ENCODE results near the gene KRTAP9-2.
"Not testable (repeated sequence)": the region's sequence is repeated elsewhere in the genome, so short reads cannot be mapped to it uniquely, and the experiment has no call there.

KRTAP9-2 gene

DNA sequence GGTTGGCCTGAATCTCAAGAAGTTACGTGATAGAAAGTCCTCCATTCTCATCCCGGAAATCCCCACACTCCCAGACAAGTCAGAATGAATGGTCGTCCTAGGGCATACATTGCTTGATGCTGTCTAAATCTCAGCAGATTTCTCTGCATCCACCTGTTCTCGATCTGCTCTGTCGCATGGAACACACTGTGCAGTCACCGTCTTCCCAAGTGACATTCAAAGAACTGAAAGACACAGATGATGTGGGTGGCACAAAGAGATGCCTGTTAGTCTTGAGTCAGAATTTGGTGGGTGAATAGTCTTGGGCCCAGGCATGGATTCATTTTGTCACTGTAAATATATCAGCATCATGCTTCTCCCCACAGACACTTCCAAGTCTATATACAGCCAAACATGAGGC, 5.3 kb downstream of the KRTAP9-2 start:
- no peak for DNase-seq (ENCODE audit: low read depth)
- no peak overlapping the region for H3K4me3 ChIP-seq (ENCODE audit: low read depth, low read length)

DNA sequence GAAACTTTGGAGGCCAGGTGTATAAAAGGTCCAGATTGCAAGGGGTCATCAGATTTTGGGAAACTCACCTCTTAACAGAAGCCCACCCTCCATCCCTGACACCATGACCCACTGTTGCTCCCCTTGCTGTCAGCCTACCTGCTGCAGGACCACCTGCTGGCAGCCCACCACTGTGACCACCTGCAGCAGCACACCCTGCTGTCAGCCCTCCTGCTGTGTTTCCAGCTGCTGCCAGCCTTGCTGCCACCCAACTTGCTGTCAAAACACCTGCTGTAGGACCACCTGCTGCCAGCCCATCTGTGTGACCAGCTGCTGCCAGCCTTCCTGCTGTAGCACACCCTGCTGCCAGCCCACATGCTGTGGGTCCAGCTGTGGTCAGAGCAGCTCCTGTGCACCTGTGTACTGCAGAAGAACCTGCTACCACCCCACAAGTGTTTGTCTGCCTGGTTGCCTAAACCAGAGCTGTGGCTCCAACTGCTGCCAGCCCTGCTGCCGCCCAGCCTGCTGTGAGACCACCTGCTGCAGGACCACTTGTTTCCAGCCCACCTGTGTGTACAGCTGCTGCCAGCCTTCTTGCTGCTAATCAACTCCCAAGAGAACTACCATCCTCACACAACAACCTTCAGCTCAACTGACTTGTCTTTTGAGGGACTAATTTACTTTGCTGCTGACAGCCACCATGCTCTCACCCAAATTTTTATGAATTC, 6.1 kb downstream of the KRTAP9-2 start, which contains the start of gene KRTAP9-3:
Gene KRTAP9-3 (plus strand): TSS at position 51 of the 707 bp plus-strand sequence. CDS start 53 bp downstream, at position 104.
- DNase-seq (ENCODE audit: low read depth); H3K4me3 ChIP-seq (ENCODE audit: low read depth, low read length): not testable (repeated sequence)

DNA sequence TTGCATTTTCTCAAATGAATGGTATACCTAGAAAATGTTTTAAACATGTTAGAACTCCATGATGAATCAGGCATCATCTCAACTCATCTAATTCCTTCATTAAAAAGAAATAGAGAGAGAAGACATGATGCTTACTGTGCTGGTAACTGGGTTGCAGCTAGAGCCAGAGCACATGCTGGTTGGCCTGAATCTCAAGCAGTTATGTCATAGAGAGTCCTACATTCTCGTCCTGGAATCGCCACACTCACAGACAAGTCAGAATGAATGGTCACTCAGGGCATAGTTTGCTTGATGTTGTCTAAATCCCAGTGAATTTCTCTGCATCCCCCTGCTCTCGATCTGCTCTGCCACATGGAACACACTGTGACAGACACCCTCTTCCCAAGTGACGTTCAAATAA, 10.7 kb downstream of the KRTAP9-2 start:
- DNase-seq (ENCODE audit: low read depth); H3K4me3 ChIP-seq (ENCODE audit: low read depth, low read length): not testable (repeated sequence)

DNA sequence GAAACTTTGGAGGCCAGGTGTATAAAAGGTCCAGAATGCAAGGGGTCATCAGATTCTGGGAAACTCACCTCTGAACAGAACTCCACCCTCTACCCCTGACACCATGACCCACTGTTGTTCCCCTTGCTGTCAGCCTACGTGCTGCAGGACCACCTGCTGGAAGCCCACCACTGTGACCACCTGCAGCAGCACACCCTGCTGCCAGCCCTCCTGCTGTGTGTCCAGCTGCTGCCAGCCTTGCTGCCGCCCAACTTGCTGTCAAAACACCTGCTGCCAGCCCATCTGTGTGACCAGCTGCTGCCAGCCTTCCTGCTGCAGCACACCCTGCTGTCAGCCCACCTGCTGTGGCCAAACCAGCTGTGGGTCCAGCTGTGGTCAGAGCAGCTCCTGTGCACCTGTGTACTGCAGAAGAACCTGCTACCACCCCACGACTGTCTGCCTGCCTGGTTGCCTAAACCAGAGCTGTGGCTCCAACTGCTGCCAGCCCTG, 11.5 kb downstream of the KRTAP9-2 start, which contains the start of gene KRTAP9-8:
Gene KRTAP9-8 (plus strand): TSS at position 51 of the 489 bp plus-strand sequence. CDS start 53 bp downstream, at position 104.
- DNase-seq (ENCODE audit: low read depth); H3K4me3 ChIP-seq (ENCODE audit: low read depth, low read length): not testable (repeated sequence)

DNA sequence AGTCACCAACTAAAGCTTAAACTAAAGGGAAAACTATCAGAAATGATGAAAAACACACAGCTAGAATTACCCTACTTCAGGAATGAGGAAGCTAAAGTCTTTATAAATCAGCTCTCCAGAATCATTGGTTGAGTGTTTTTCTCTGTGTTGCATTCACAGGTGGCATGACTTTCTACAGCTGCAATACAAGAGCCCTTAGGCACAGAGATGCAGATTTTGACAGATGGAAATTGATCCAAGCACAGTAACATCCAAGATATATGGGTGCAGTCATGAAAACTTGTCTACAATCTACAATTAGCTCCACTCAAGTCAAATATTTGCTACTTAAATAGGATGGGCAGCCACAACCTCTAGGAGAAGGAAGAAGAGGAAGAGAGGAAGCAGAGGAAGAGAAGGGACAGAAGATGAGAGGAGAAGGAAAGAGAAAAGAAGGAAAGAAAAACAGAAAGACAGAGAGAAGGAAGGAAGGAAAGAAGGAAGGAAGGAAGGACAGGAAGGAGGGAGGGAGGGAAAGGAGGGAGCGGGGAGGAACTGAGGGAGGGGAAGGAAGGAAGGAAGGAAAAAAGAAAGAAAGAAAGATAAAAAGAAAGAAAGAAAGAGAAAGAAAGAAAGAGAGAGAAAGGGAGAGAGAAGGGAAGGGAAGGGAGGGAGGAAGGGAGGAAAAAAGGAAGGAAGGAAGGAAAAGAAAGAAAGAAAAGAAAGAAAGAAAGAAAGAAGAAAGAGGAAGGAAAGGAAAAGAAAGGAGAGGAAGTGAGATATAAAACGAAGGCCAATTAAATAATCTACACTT, 20.7 kb downstream of the KRTAP9-2 start:
- not testable (repeated sequence) for H3K4me3 ChIP-seq (ENCODE audit: low read depth, low read length); DNase-seq (ENCODE audit: low read depth)

DNA sequence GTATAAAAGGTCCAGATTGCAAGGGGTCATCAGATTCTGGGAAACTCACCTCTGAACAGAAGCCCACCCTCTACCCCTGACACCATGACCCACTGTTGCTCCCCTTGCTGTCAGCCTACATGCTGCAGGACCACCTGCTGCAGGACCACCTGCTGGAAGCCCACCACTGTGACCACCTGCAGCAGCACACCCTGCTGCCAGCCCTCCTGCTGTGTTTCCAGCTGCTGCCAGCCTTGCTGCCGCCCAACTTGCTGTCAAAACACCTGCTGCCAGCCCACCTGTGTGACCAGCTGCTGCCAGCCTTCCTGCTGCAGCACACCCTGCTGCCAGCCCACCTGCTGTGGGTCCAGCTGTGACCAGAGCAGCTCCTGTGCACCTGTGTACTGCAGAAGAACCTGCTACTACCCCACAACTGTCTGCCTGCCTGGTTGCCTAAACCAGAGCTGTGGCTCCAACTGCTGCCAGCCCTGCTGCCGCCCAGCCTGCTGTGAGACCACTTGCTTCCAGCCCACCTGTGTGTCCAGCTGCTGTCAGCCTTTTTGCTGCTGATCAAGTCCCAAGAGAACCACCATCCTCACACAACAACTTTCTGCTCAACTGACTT, 23.3 kb downstream of the KRTAP9-2 start, which contains the start of gene KRTAP9-4:
Gene KRTAP9-4 (plus strand): TSS at position 51 of the 604 bp plus-strand sequence. CDS start 34 bp downstream, at position 85.
- not testable (repeated sequence) for DNase-seq (ENCODE audit: low read depth); H3K4me3 ChIP-seq (ENCODE audit: low read depth, low read length)

DNA sequence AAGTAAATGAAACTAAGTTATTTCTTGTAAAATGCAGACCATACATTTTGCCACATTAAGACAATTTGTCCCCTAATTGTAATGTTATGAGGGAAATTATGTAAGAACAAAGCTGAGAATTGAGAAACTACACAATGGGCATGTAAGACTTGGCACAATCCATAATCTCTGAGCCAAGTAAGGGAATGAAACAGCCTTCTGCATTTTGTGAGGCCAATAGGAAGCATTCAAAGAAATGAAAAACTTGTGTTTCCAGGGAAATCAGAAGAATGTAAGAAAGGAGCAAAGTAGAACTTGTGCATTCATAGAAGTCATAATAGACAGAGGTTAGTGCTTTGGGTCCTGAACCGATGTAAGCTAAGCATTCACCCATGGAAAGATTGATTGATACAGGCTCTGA, 24.8 kb downstream of the KRTAP9-2 start:
- no peak for DNase-seq (ENCODE audit: low read depth)
- H3K4me3 ChIP-seq (ENCODE audit: low read depth, low read length): no peak overlapping the region

DNA sequence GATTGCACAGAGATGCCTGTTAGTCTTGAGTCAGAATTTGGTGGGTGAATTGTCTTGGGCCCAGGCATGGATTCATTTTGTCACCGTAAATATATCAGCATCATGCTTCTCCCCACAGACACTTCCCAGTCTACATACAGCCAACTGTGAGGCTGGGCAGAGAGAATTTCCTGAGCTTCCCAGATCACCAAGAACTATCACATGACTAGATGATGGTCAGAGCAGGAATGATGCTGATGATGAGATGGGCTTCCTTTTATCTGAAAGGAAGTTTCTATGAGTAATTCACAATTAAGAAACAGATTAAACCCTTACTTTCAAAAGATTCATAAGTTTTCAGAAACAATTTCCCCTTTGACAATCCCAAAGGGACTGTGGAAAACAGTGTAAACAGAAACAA, 28.4 kb downstream of the KRTAP9-2 start:
- no peak overlapping the region for H3K4me3 ChIP-seq (ENCODE audit: low read depth, low read length)
- no peak for DNase-seq (ENCODE audit: low read depth)

DNA sequence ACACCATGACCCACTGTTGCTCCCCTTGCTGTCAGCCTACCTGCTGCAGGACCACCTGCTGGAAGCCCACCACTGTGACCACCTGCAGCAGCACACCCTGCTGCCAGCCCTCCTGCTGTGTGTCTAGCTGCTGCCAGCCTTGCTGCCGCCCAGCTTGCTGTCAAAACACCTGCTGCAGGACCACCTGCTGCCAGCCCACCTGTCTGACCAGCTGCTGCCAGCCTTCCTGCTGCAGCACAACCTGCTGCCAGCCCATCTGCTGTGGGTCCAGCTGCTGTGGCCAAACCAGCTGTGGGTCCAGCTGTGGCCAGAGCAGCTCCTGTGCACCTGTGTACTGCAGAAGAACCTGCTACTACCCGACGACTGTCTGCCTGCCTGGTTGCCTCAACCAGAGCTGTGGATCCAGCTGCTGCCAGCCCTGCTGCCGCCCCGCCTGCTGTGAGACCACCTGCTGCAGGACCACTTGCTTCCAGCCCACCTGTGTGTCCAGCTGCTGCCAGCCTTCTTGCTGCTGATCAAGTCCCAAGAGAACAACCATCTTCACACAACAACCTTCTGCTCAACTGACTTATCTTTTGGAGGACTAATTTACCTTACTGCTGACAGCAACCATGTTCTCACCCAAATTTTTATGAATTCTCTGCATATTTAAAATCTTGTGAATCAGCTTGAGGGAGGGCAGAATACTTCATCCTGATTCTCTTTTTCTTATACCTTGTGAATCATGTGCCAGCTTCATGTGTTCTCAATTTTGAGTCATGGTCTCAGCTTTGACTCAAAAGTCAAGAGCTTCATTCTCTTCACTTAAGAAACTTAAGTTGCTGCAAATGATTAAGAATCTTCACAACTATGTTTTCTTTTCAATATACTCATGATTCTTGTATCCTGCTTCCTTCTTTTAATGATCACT, 29.2 kb downstream of the KRTAP9-2 start, which contains the start of gene KRTAP9-9:
Gene KRTAP9-9 (plus strand): TSS at position 4 of the 910 bp plus-strand sequence.
- DNase-seq (ENCODE audit: low read depth); H3K4me3 ChIP-seq (ENCODE audit: low read depth, low read length): not testable (repeated sequence)

DNA sequence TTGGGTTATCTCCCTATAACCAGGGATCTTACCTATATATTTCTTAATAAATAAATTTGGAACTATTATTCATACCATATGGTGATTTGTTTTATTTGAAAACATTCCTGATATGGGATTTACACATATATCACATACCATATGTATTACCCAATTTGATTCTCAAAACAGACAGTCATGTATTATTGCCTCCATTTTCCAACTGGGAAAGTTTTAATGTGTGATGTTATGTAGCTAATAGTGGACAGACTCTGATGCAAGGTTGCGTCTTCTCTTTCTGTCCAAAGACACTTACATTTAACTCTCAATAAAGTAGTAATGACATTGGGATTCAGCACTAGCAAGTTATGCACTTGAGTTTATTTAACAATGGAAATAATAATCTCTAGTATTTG, 29.8 kb downstream of the KRTAP9-2 start:
- DNase-seq (ENCODE audit: low read depth): no peak

DNA sequence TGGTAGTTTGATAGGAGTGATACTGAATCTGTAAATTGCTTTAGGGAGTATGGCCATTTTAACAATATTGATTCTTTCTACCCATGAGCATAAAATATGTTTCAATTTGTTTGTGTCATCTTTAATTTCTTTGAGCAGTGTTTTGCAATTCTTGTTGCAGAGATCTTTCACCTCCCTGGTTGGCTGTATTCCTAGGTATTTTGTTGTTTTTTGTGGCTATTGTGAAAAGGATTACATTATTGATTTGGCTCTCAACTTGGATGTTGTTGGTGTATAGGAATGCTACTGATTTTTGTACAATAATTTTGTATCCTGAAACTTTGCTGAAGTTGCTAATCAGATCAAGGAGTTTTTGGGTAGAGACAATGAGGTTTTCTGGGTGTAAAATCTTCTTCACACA, 32.0 kb downstream of the KRTAP9-2 start:
- DNase-seq (ENCODE audit: low read depth): no peak
- no peak overlapping the region for H3K4me3 ChIP-seq (ENCODE audit: low read depth, low read length)

More for the DNA sequence above, 29.8 kb downstream of the KRTAP9-2 start:
- no peak overlapping the region for H3K4me3 ChIP-seq (ENCODE audit: low read depth, low read length)

DNA sequence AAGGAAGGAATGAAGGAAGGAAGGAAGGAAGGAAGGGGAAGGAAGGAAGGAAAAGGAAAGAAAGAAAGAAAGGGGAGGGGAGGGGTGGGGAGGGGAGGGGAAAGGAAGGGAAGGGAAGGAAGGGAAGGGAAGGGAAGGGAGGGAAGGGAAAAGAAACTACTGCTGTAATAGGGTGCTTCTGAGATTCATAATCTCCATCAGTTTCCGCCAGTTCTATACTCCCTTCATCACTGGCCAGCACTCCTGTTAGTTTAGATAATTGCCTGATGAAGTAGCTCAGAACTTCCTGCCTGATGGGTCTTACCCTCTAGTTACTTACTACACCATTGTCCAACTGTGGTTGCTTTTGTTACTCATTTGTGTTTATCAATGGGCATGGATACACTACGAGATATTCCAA, 36.8 kb downstream of the KRTAP9-2 start:
- no peak overlapping the region for H3K4me3 ChIP-seq (ENCODE audit: low read depth, low read length)
- no peak for DNase-seq (ENCODE audit: low read depth)

DNA sequence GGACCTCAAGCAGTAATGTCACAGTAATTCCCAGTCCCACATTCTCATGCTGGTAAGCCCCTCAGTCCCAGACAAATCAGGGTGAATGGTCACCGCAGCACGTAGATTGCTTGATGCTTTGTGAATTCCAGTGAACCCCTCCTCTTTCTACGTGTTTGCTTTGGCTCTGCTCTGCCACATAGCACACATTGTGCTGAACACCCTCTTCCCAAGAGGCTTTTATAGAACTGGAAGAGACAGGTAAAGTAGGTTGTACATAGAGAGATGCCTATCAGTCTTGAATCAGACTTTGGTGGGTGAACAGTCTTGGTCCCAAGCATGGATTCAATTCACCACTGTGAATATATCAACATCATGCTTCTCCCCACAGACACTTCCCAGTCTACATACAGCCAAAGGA, 38.2 kb downstream of the KRTAP9-2 start:
- no peak overlapping the region for H3K4me3 ChIP-seq (ENCODE audit: low read depth, low read length)
- no peak for DNase-seq (ENCODE audit: low read depth)

DNA sequence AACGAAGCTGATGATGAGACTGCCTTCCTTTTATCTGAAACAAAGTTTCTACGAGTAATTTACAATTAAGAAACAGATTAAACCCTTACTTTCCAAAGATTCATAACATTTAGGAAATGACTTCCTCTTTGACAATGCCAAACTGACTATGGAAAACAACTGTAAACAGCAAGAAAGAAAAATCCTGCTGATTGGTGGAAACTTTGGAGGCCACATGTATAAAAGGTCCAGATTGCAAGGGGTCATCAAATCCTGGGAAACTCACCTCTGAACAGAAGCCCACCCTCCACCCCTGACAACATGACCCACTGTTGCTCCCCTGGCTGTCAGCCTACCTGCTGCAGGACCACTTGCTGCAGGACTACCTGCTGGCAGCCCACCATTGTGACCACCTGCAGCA, 38.6 kb downstream of the KRTAP9-2 start, which contains the start of gene KRTAP9-6:
Gene KRTAP9-6 (plus strand): TSS at position 301 of the 400 bp plus-strand sequence. CDS start 0 bp downstream, at position 301.
- no peak for DNase-seq (ENCODE audit: low read depth)
- H3K4me3 ChIP-seq (ENCODE audit: low read depth, low read length): no peak within 1 kb of the TSS

DNA sequence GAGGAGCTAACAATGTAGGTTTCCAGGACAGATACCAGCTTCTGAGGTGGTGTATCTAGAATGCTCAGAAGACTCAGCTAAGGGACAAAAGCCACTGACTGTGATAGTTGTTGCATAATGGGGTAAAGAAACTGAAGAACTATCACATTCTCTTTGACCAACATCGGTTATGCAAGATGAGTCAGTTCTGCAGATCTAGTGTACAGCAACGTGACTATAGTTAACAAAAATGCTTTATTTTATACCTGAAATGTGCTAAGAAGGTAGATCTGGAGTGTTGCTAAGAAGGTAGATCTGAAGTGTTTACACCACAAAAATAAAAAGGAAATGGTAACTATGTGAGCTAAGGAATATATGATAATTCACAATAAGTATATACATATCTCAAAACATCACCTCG, 41.3 kb downstream of the KRTAP9-2 start:
- H3K4me3 ChIP-seq (ENCODE audit: low read depth, low read length): no peak overlapping the region
- DNase-seq (ENCODE audit: low read depth): no peak

DNA sequence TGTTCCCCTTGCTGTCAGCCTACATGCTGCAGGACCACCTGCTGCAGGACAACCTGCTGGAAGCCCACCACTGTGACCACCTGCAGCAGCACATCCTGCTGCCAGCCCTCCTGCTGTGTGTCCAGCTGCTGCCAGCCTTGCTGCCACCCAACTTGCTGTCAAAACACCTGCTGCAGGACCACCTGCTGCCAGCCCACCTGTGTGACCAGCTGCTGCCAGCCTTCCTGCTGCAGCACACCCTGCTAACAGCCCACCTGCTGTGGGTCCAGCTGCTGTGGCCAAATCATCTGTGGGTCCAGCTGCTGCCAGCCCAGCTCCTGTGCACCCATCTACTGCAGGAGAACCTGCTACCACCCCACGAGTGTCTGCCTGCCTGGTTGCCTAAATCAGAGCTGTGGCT, 44.9 kb downstream of the KRTAP9-2 start:
- H3K4me3 ChIP-seq (ENCODE audit: low read depth, low read length); DNase-seq (ENCODE audit: low read depth): not testable (repeated sequence)

DNA sequence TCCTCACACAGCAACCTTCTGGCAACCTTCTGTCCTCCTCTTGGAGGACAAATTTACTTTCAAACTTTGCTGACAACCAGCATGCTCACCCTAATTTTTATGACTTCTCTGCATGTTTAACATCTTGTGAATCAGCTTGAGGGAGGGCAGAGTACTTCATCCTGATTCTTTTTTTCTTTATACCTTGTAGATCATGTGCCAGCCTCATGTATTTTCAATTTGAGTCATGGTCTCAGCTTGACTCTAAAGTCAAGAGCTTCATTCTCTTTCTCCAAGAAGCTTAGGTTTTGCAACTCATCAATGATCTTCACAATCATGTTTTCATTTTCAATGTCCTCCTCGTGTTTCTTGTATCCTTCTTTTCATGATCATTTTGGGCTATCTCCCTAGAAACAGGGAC, 45.4 kb downstream of the KRTAP9-2 start:
- DNase-seq (ENCODE audit: low read depth): no peak
- no peak overlapping the region for H3K4me3 ChIP-seq (ENCODE audit: low read depth, low read length)

DNA sequence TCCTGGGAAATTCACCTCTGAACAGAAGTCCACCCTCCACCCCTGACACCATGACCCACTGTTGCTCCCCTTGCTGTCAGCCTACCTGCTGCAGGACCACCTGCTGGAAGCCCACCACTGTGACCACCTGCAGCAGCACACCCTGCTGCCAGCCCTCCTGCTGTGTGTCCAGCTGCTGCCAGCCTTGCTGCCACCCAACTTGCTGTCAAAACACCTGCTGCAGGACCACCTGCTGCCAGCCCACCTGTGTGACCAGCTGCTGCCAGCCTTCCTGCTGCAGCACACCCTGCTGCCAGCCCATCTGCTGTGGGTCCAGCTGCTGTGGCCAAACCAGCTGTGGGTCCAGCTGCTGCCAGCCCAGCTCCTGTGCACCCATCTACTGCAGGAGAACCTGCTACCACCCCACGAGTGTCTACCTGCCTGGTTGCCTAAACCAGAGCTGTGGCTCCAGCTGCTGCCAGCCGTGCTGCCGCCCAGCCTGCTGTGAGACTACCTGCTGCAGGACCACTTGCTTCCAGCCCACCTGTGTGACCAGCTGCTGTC, 49.3 kb downstream of the KRTAP9-2 start, which contains the start of gene KRTAP9-7:
Gene KRTAP9-7 (plus strand): TSS at position 51 of the 543 bp plus-strand sequence. CDS start 0 bp downstream, at position 51.
- not testable (repeated sequence) for H3K4me3 ChIP-seq (ENCODE audit: low read depth, low read length); DNase-seq (ENCODE audit: low read depth)

All from skeletal muscle cell (primary cell).